ENCODE data around the gene TEKTIP1. TPM values are rescaled to one million over a fixed set of nuclear protein-coding genes. Genes with fewer than 3 reads are reported as not detected.

The TEKTIP1 gene
- total RNA-seq, 4 donors from 2014 or later = 1.8 to 4.1 TPM; not detected in 2

GRCh38 chr19:3554254-3555083 is 15.5 kb downstream of the TEKTIP1 start:
- no peak for TF ChIP-seq CTCF (IDR thresholded peaks at IDR 0.05; ENCODE audit: low read depth)

DNA sequence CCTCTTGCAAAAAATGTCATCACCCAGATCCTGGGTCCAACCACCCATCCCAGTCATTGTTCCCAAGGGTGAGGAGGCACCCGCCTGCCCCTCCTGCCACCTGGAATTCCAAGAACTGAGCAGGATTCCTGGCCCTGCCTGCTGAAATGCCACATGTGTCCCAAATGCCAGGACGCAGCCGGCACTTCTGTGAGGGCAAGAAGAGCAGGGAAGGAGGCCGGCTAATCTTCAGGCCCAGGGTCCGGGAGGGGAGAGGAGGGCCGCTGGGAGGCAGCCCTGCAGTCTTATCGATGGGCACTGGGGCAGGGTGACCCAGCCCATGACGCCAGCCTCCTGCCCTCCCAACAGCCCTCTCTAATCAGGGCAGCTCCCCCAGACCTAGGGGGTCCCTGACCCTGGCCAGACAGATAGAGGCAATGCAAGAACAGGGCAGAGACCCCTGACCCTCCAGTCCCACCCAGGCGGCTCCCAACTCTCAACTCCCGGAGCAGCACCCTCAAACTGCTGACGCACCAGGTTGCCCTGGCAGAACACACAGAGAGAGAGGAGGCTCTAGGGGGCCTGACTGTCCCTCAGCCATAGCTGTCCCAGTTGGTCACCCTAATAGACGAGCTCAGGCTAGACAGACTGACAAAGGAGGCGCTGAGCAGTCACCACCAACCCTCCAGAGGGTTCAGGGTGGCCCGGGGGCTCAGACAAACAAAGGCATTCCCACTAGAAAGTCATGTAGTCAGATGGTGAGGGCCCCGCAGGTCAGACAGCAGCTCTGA is 16.9 kb downstream of the TEKTIP1 start:
- no peak for TF ChIP-seq CTCF (IDR thresholded peaks at IDR 0.05; ENCODE audit: low read depth)

- TF ChIP-seq CTCF (IDR thresholded peaks at IDR 0.05; ENCODE audit: low read depth) = no peak
These were observed 17.5 kb downstream of the TEKTIP1 start for GRCh38 chr19:3556423-3556977.

- TF ChIP-seq CTCF (IDR thresholded peaks at IDR 0.05; ENCODE audit: low read depth) = no peak
These were observed 18.0 kb downstream of the TEKTIP1 start for GRCh38 chr19:3556978-3557460.

- TF ChIP-seq CTCF (IDR thresholded peaks at IDR 0.05; ENCODE audit: low read depth) = no peak
These were observed 18.7 kb downstream of the TEKTIP1 start, which contains the start of gene MFSD12 for GRCh38 chr19:3557461-3558248. TSS of gene MFSD12 (minus strand) at chr19:3557586. CDS start at chr19:3557403, 183 bp downstream.

- no peak for TF ChIP-seq CTCF (IDR thresholded peaks at IDR 0.05; ENCODE audit: low read depth)
These were observed 24.9 kb downstream of the TEKTIP1 start for GRCh38 chr19:3563709-3564524.

All from subcutaneous adipose tissue (tissue), 4 donors.